GM12891 (cell line): ENCODE data around the gene FOXK1.

ENCODE experiments used
- DNase-seq: peaks from one replicate; pipeline ENCODE4 v3.0.0; 2011; ENCODE audit warnings: low spot score; ENCODE audit not compliant: insufficient read length
- FAIRE-seq: peaks from 2 replicates; lab custom pipeline; 2011; peaks lifted over from hg19 to GRCh38; lab: Jason Lieb, UNC
- PAX5 ChIP-seq: IDR thresholded peaks from 2 replicates; pipeline ENCODE4 v1.6.1; 2011; ENCODE audit warnings: low read length, moderate library complexity, mild to moderate bottlenecking; ENCODE audit not compliant: insufficient read depth, severe bottlenecking
- POLR2A ChIP-seq: IDR thresholded peaks from 2 replicates; pipeline ENCODE4 v1.6.1; 2011; ENCODE audit warnings: low read depth, low read length, control low read depth
- POLR2AphosphoS5 ChIP-seq: IDR thresholded peaks from 2 replicates; pipeline ENCODE4 v1.6.1; 2011; ENCODE audit warnings: low read depth, low read length, control low read depth
- POU2F2 ChIP-seq: IDR thresholded peaks from 2 replicates; pipeline ENCODE4 v1.6.1; 2011; ENCODE audit warnings: low read depth, mild to moderate bottlenecking, control low read depth, low read length, moderate library complexity
- SPI1 ChIP-seq: IDR thresholded peaks from 2 replicates; pipeline ENCODE4 v1.6.1; 2011; ENCODE audit warnings: low read depth, low read length, control low read depth
- TAF1 ChIP-seq: IDR thresholded peaks from 2 replicates; pipeline ENCODE4 v1.6.1; 2011; ENCODE audit warnings: low read depth, low read length, control low read depth

FOXK1 gene

GRCh38 chr7:4709187-4709586, 27.1 kb downstream of the FOXK1 start:
- FAIRE-seq (no peak), DNase-seq (no peak)
- no peak for TF ChIP-seq POLR2A
- TF ChIP-seq POU2F2, result no peak
- TF ChIP-seq POLR2AphosphoS5, result no peak
- TF ChIP-seq PAX5, result no peak
- no peak for TF ChIP-seq SPI1
- TF ChIP-seq TAF1, result no peak

GRCh38 chr7:4711093-4711492, 29.0 kb downstream of the FOXK1 start:
- FAIRE-seq (no peak), DNase-seq (no peak)
- no peak for TF ChIP-seq POLR2A

GRCh38 chr7:4711634-4712033, 29.5 kb downstream of the FOXK1 start:
- no peak for DNase-seq
- TF ChIP-seq SPI1 (no peak), TAF1 (no peak), POLR2A (no peak), POLR2AphosphoS5 (no peak), PAX5 (no peak), POU2F2 (no peak)
- no peak for FAIRE-seq

GRCh38 chr7:4712281-4713182, 30.4 kb downstream of the FOXK1 start:
- TF ChIP-seq TAF1 (no peak), POLR2AphosphoS5 (no peak), POLR2A (no peak), PAX5 (no peak), POU2F2 (no peak), SPI1 (no peak)
- FAIRE-seq (peak; percentile 35), DNase-seq (no peak)

GRCh38 chr7:4713183-4713784, 31.2 kb downstream of the FOXK1 start:
- FAIRE-seq (no peak), DNase-seq (no peak)
- no peak for TF ChIP-seq POLR2AphosphoS5
- TF ChIP-seq PAX5, result no peak
- TF ChIP-seq SPI1, result no peak
- no peak for TF ChIP-seq TAF1
- peak; percentile 64; the same call in 1 of the 2 replicates for TF ChIP-seq POU2F2
- TF ChIP-seq POLR2A, result no peak

GRCh38 chr7:4714161-4714700, 32.1 kb downstream of the FOXK1 start:
- no peak for TF ChIP-seq POLR2A
- TF ChIP-seq PAX5, result no peak
- no peak for TF ChIP-seq SPI1
- TF ChIP-seq TAF1, result no peak
- FAIRE-seq (no peak), DNase-seq (no peak)

- FAIRE-seq (no peak), DNase-seq (no peak)
- TF ChIP-seq POLR2A (no peak), POU2F2 (no peak), POLR2AphosphoS5 (no peak), TAF1 (no peak), PAX5 (no peak), SPI1 (no peak)
Observed at GRCh38 chr7:4714767-4715409, 32.8 kb downstream of the FOXK1 start.

GRCh38 chr7:4715410-4715776, 33.3 kb downstream of the FOXK1 start:
- no peak for FAIRE-seq
- no peak for TF ChIP-seq POLR2AphosphoS5
- no peak for TF ChIP-seq PAX5
- no peak for TF ChIP-seq TAF1
- TF ChIP-seq POU2F2, result no peak
- no peak for TF ChIP-seq POLR2A
- TF ChIP-seq SPI1, result no peak
- DNase-seq, result no peak

GRCh38 chr7:4716946-4717795, 35.1 kb downstream of the FOXK1 start:
- no peak for DNase-seq
- no peak for TF ChIP-seq POLR2A
- no peak for TF ChIP-seq POU2F2
- TF ChIP-seq SPI1, result no peak
- TF ChIP-seq TAF1, result no peak
- no peak for TF ChIP-seq POLR2AphosphoS5
- FAIRE-seq, result no peak
